Thyroid gland (tissue), 4 donors: ENCODE data around the gene P2RX4. TPM values are rescaled to one million over a fixed set of nuclear protein-coding genes. Genes with fewer than 3 reads are reported as not detected.
A peak's percentile ranks its signal among the peaks of the same experiment; 100 is the strongest.
"Not testable (repeated sequence)": the region's sequence is repeated elsewhere in the genome, so short reads cannot be mapped to it uniquely, and the experiment has no call there.

Experiments
- DNase-seq, 2 donors: peaks; one replicate each; pipeline ENCODE4 v3.0.0-alpha.2; 2019
- H3K27ac ChIP-seq, 3 donors: fragments of 200-600 bp; sonication (generic); 1 replicate in 2 of 3; 2 replicates in 1 of 3; pipeline ENCODE4 v1.5.1; 2016 to 2019; ENCODE audit warnings: mild to moderate bottlenecking in 1 of 3, moderate library complexity in 1 of 3
- H3K27me3 ChIP-seq: fragments of 200-600 bp; sonication (generic); one replicate; pipeline ENCODE4 v1.5.1; 2019
- H3K36me3 ChIP-seq, 2 donors: fragments of 200-600 bp; sonication (generic); one replicate each; pipeline ENCODE4 v1.5.1; 2016 to 2019
- H3K4me1 ChIP-seq, 2 donors: fragments of 200-600 bp; sonication (generic); one replicate each; pipeline ENCODE4 v1.5.1; 2017 to 2019
- H3K4me3 ChIP-seq, 3 donors: fragments of 200-600 bp; sonication (generic); replicated peaks in 1 of 3; 1 replicate in 2 of 3; 2 replicates in 1 of 3; pipeline ENCODE4 v1.5.1; 2016; ENCODE audit warnings: mild to moderate bottlenecking in 1 of 3
- H3K9me3 ChIP-seq: fragments of 200-600 bp; sonication (generic); one replicate; pipeline ENCODE4 v1.5.1; 2017
- CTCF ChIP-seq, 6 experiments: fragments of 200-600 bp in 3 of 6; fragments of 450-650 bp in 3 of 6; sonication (generic) in 3 of 6; IDR thresholded peaks; one replicate each; pipeline ENCODE4 v1.5.1; 2016 to 2019; ENCODE audit warnings: antibody characterized with exemption in 6 of 6, mild to moderate bottlenecking in 2 of 6, inconsistent platforms in 1 of 6, moderate library complexity in 1 of 6
- POLR2A ChIP-seq, 2 donors: fragments of 450-650 bp; IDR thresholded peaks; one replicate each; pipeline ENCODE4 v1.6.1; 2017; ENCODE audit warnings: antibody characterized with exemption in 2 of 2, mild to moderate bottlenecking in 2 of 2, moderate library complexity in 1 of 2
- WGBS, 2 donors: methylation state at CpG; one replicate each; pipeline ENCODE4 v1.1.5; 2017; 5-methylcytosine and 5-hydroxymethylcytosine counted together
- intact Hi-C: fragments of 100-400 bp; cut with DNase I; formaldehyde crosslinking; loops from one replicate; pipeline ENCODE4 v1.15.1; 2023
- total RNA-seq, 4 donors: library from RNA; depleted of rRNA; stranded (reverse); fragments of >200 nt; gene quantifications; one replicate each; pipeline ENCODE4 v1.2.3, GENCODE V29; 2016

The P2RX4 gene
- total RNA-seq, 4 donors from 2014 or later = 36.8 to 87.3 (median 56.1) TPM

GRCh38 chr12:121227294-121227693 is 17.4 kb downstream of the P2RX4 start:
- no peaks in the 10 kb centered on the region for H3K27me3 ChIP-seq

GRCh38 chr12:121228919-121229665 is 19.2 kb downstream of the P2RX4 start:
- no peak overlapping the region for H3K27ac ChIP-seq
- no peaks in the 10 kb centered on the region for H3K9me3 ChIP-seq
- WGBS, 2 donors = 94 to 100% methylated on average over 6 to 15 of the region's 24 CpGs
- H3K36me3 ChIP-seq = peaks cover 0 to 7% of the 10 kb centered on the region in 2 donors
- intact Hi-C loops = no loop called here
- no peaks in the 10 kb centered on the region for H3K27me3 ChIP-seq
- DNase-seq = no peak
- H3K4me1 ChIP-seq = peaks cover 7% of the 10 kb centered on the region in 2 donors
- no peak overlapping the region for H3K4me3 ChIP-seq
- TF ChIP-seq CTCF (IDR thresholded peaks at IDR 0.05) (no peak), POLR2A (IDR thresholded peaks at IDR 0.05) (no peak)

More at GRCh38 chr12:121227294-121227693, 17.4 kb downstream of the P2RX4 start:
- no peak overlapping the region for H3K4me3 ChIP-seq
- TF ChIP-seq POLR2A (IDR thresholded peaks at IDR 0.05) = no peak
- peak in 1 of 6 experiments; percentile 10 for TF ChIP-seq CTCF (IDR thresholded peaks at IDR 0.05)
- H3K9me3 ChIP-seq = no peaks in the 10 kb centered on the region
- peaks cover 7% of the 10 kb centered on the region in 2 donors for H3K4me1 ChIP-seq
- peak; percentile 73 to 81 for DNase-seq
- H3K27ac ChIP-seq = peak overlapping the region; percentile 33 to 72 (median 64)
- peaks cover 0 to 7% of the 10 kb centered on the region in 2 donors for H3K36me3 ChIP-seq
- intact Hi-C loops = no loop called here
- 45 to 47% methylated on average over 9 of the region's 9 CpGs for WGBS, 2 donors

- H3K36me3 ChIP-seq, H3K4me1 ChIP-seq, intact Hi-C loops, H3K27me3 ChIP-seq, H3K4me3 ChIP-seq, H3K27ac ChIP-seq, H3K9me3 ChIP-seq: not testable (repeated sequence)
- TF ChIP-seq CTCF (IDR thresholded peaks at IDR 0.05) = peak; percentile 45 to 90 (median 62)
- 45% methylated on average over 19 of the region's 19 CpGs for WGBS, 2 donors
- DNase-seq = peak; percentile 55 to 64
Observed at GRCh38 chr12:121229826-121230537, 20.1 kb downstream of the P2RX4 start.

GRCh38 chr12:121230538-121230907 is 20.6 kb downstream of the P2RX4 start:
- 91% methylated on average over 12 of the region's 12 CpGs for WGBS, 2 donors
- peaks cover 0 to 7% of the 10 kb centered on the region in 2 donors for H3K36me3 ChIP-seq
- TF ChIP-seq CTCF (IDR thresholded peaks at IDR 0.05) (peak in 1 of 6 experiments; percentile 6), POLR2A (IDR thresholded peaks at IDR 0.05) (no peak)

GRCh38 chr12:121232163-121232562 is 22.2 kb downstream of the P2RX4 start:
- 82 to 86% methylated on average over 16 of the region's 16 CpGs for WGBS, 2 donors
- intact Hi-C loops = no loop called here
- no peaks in the 10 kb centered on the region for H3K9me3 ChIP-seq
- no peak overlapping the region for H3K4me3 ChIP-seq
- peaks cover 0 to 7% of the 10 kb centered on the region in 2 donors for H3K36me3 ChIP-seq
- H3K27me3 ChIP-seq = no peaks in the 10 kb centered on the region
- peaks cover 4 to 5% of the 10 kb centered on the region in 2 donors for H3K4me1 ChIP-seq
- TF ChIP-seq CTCF (IDR thresholded peaks at IDR 0.05) (no peak), POLR2A (IDR thresholded peaks at IDR 0.05) (no peak)
- DNase-seq = no peak
- no peak overlapping the region for H3K27ac ChIP-seq

More at GRCh38 chr12:121230538-121230907, 20.6 kb downstream of the P2RX4 start:
- Histone ChIP-seq H3K27me3 (no peaks in the 10 kb centered on the region), H3K27ac (no peak overlapping the region), H3K4me1 (peaks cover 7% of the 10 kb centered on the region in 2 donors), H3K4me3 (no peak overlapping the region), H3K9me3 (no peaks in the 10 kb centered on the region)
- intact Hi-C loops = no loop called here
- DNase-seq = no peak
